GM19035 (cell line): ENCODE measurements around the gene KPNB1.
"Not testable (repeated sequence)": the region's sequence is repeated elsewhere in the genome, so short reads cannot be mapped to it uniquely, and the experiment has no call there.

Source experiments
- ATAC-seq: cut with Tn5 transposase; IDR thresholded peaks from one replicate; pipeline ENCODE4 v1.9.1; 2021; ENCODE audit not compliant: unreplicated experiment

Gene KPNB1

DNA sequence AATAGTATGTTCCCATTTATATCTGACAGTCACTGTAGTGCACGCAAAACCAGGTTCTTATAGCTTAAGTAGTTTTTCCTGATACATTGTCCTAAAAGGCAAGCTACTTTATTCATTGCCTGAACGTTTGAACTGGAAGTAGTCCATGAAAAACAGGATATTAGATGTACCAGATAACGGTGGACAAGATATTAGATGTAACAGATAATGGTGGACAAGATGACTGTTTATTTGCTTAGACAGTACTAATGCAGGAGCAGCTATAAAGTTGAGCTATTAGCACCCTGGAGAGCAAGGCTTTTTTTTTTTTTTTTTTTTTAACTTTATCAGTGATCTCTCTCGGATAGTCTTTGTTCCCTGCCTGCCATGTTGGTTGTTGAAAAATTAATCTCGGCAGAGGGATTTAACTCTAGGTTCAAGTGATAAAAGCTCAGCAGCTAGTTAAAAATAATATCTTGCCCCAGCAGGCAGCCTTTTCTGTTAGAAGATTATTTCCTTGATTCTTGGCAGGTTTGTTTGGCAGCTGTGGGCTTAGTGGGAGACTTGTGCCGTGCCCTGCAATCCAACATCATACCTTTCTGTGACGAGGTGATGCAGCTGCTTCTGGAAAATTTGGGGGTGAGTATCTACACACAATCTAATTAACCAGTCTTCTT lies 26.9 kb downstream of the KPNB1 start:
- no peak for ATAC-seq

DNA sequence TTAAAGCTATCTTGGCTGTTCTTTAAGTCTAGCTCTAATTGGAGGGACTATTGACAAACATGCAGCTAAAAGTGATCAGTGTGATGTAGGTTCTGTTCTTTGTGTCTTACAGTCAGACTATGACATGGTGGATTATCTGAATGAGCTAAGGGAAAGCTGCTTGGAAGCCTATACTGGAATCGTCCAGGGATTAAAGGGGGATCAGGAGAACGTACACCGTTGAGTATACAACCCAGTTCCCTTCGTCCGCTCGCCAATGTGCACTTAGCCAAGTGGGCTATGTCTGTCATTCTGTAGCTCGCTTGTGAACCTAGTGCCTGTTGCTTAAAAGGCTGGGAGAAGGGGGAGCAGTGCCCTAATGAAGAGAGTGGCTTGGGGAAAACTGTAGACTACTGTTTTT lies 28.5 kb downstream of the KPNB1 start:
- ATAC-seq = no peak

DNA sequence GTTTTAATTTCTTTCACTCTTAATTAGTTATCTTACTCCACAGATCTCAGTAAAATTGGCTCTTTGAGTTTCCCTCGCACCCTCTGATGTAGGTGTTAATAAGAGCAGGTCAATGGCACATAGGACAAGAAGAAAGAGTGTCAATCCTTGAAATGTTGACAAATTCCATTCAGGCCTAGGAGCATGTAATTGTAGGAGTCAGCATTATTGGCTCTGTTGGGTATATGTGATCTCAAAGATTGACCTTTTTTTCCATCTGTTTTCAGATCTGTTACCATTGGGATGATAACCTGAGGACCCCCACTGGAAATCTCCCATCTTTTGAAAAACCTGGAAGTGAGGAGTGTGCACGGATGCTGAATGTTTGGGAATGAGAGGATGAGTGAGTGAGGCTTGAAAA lies 32.4 kb downstream of the KPNB1 start:
- no peak for ATAC-seq

DNA sequence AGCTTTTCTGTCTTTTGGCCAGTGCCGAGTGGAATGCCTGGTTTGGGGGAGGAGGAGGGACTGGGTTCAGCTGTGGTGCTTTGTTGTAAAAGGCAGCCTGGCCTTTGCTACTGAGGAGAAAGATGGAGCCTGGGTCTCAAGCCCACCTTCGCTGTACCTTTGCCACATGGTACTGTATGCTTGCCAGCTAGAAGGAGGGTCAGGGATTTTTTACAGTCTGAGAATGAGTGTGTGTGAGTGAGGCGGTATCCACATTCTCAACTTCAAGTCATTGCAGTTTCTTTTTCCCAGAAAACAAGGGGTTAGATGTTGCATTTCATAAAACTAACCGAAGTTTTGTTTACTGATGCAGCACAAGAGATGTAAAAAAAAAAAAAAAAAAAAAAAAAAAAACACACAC lies 33.0 kb downstream of the KPNB1 start:
- not testable (repeated sequence) for ATAC-seq

DNA sequence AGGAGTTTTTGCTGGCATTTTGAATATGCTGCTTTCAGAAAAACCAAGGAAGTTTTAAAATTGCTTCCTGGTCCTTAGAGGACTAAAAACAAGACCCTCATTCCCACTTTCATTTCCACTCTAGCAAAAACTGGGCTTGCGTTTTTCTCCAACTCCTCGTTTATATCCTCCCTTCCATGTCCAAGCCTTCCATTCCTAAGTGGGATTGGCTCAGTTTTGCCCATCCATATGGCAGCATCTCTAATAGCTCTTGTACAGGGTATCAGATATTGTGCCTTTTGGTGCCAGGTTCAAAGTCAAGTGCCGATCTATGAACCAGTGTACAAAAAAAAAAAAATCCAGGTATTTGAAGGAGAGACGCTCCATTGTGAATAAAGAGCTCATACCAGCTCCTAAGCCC lies 34.3 kb downstream of the KPNB1 start:
- ATAC-seq = no peak

DNA sequence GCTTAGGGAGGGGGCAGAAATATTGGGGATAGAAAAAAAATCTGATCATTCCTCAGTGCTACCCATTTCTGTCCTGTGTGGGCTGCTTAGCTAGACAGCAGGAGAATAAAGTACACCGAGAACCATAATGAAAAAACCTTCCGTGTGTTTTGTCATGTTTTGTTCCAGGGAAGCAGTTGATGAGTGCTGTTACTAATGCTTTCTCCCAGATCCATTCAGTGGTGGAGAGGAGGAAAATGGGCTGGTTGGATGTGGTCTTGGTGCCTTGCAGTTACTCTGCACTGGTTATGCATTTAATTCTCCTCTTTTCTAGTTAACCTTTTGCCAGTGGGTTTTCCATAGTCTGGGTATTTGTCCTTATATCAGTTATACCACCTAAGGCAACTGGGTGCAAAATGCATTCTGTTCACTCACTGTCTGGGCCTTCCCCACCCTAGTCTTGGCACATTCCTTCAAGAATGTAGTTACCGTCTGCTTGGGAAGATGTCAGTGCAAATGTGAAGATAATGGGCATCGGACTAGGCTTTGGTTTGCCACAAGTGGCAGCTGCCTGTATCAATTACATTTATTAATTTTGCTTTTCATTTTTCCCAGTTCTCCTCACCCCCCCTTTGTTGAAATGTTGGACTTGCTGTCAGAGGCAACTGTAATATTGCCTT lies 34.9 kb downstream of the KPNB1 start:
- no peak for ATAC-seq

DNA sequence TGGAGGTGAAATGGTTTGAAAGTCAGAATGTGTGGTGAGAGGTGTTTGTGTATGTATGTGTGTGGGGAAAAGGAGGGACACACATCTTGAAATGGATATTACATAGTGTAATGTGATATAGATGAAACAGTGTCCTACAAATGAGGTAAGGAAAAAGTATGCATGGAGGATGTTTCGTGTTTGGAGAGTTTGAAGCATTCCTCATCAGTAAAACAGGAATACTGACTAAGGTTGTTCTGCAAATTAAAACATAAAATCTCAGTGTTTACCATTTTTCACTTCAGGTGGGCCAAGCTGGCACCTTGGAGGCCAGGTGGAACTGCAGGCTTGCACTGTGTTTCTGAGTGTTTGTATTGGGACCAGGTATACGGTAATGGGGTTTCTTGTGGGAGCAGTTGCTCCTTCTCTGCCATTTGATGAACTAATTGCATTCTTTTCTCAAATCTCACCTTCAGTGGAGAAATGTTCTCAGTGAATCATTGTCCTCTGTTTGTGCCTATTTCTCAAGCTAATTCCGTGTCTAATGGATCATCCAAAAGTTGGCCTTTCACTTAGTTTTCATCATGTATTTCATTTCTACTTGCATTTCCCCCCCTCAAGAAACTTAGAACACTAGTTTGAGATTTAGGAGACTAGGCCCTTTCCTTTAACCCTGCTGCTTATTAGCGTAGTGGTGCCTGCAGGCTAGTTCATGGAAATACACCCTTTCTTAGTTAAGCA lies 36.0 kb downstream of the KPNB1 start:
- ATAC-seq = no peak

DNA sequence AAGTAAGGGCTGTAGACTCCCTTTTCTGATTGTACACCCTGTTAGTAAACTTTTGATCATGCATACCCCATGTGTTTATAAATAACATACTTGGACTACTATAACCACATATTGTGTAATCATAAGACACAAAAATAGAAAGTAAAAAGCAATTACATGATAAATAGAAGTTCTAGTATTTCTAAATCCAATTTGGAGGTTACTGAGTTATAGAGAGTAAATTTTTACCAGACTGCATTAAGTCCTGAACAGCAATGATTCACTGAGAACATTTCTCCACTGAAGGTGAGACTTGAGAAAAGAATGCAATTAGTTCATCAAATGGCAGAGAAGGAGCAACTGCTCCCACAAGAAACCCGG lies 36.5 kb downstream of the KPNB1 start:
- ATAC-seq = no peak

DNA sequence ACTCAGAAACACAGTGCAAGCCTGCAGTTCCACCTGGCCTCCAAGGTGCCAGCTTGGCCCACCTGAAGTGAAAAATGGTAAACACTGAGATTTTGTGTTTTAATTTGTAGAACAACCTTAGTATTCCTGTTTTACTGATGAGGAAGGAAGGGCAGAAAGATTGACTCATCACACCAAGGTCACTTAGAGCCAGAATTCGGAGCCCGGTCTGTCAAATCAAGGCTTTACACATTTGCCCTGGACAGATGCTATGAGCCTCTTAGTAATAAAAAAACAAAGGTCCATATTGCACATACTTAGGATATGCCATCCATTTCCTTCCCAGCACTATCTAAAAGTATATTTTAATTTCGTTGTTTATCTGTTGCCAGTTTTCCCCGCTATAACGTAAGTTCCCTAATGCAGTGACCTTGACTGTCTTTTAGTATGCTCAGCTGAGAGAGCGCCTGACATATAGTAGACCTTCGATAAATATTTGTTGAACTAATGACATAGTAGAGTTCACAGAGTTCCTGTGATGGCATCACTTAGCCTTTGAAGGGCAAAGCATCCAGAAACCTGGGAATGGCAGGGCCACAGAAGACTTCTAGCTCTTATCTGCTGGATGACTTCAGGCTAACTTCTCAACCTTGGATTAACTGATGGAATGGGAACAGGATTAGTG lies 37.1 kb downstream of the KPNB1 start:
- no peak for ATAC-seq

DNA sequence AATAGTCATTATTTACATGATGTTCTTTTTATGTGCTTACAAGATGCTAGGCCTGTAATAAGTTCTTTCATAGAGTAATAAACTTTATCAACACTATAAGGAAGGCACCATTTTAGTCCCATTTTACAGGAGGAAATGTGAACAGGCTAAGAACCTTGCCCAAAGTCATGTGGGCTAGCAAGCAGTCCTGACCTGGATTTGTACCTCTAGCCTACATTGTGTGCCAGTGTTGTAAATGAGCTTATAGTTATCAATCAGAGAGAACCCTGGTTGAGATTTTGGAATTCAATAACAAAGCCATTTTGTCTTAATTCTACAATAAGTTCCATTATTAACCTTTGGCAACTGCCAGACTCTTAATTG lies 37.6 kb downstream of the KPNB1 start:
- ATAC-seq = no peak

DNA sequence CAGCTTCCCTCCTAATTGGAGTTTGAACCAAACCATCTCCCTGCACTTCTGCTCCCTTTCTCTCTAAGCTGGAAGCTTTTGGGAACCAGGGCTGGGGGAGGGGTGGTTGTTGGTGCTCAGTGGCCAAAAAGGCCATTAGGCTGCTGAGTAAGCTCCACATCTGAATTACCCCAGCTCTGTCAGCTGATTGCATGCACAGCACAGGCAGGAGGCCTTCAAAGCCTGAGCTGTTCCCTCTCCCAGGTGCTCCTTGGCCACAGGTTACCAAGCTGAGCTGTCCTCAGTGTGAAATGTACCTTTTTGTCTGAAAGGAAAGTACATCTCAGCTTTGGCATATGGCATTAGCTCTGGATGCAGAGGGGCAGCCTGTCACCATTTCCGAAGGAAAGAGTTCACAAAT lies 38.0 kb downstream of the KPNB1 start:
- ATAC-seq = no peak

DNA sequence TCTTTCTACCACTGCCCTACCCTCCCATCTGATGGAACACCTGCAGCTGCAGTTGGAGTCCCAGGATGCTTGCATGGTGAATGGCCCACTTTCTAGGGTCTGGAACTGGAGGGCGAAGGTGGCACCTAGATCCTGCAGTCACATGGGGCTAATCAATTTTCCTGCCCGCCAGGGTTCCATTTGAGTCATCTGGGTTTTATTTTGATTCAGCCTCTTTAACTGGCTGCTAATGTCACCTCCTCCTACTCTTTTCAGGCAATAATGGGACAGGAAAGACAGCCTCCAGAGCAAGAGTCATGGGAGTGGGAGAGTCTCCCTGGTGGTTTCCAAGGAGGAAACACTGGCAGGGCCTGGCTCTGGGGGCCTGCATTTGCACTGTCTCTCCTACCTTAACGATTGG lies 40.4 kb downstream of the KPNB1 start:
- ATAC-seq = no peak

DNA sequence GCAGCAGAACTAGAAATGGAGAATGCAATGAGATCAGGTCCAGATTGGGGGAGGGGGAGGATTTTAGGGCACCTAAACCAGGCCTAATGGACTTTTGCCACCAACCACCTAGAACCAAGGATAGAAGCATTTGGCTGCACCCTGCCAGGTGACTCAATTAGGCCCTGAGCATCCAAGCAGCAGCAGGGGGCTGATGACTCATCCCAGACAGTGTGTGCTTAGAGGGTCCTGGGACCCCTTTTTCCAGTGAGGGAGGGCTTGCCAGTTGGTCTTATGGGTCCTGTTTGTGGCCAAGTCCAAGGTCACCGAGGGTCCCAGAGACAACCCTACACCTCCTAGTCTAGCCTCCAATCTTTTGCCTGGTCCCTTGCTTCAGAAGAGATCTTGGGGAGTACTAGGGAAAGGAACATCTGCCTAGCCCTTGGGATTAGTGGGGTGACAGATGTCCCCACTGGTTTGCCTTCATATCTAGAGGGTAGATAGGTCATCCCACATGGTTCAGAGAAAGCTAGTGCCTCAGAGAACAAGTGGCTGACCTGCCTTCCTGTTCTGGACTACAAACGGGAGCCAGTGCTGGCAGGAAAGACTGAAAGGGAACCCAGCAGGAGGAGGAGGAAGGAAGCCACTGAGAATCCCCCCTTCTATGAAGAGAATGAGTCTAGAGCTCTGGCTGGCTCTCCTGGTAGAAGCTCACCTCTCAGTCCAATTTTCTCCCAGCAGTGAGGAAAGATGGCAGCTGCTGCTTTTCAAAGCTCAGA lies 42.6 kb downstream of the KPNB1 start:
- no peak for ATAC-seq

DNA sequence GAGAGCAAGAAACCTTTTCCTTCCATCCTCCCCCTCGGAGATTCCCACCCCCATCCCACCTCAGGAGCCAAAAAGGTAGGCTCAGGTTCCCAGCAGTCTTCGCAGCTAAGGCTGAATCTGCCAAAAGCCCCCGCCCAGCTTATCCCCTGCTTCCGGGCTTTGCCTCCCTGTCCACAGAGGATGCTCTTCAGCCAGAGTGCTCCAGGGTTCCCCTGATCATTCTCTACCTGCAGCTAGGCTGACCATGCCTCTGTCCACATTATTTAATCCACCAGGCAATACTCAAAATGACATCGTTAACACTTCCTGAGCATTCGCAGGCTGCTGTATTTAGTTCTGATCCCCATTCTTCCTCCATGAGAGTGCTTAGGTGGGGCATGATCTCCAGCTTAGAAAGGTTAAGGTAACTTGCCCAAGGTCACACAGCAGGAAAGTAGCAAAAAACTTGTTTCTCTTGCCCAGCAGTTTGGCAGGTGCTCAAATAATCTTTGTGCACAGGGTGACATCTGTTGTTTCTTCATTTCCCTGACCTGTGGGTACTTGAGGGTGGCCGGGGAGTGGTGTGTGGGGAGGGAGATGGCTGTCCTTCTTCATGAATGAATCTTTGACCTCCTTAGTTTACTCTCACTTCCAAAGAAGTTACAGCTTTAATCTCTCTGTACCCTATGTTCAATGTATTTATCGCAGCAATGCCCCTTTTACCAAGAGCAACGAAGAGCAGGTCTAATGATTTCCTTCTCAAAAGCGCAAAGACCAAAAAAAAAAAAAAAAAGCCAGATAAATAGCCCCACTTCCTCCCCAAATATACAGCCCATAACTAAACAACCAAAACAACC lies 43.4 kb downstream of the KPNB1 start:
- ATAC-seq = no peak

DNA sequence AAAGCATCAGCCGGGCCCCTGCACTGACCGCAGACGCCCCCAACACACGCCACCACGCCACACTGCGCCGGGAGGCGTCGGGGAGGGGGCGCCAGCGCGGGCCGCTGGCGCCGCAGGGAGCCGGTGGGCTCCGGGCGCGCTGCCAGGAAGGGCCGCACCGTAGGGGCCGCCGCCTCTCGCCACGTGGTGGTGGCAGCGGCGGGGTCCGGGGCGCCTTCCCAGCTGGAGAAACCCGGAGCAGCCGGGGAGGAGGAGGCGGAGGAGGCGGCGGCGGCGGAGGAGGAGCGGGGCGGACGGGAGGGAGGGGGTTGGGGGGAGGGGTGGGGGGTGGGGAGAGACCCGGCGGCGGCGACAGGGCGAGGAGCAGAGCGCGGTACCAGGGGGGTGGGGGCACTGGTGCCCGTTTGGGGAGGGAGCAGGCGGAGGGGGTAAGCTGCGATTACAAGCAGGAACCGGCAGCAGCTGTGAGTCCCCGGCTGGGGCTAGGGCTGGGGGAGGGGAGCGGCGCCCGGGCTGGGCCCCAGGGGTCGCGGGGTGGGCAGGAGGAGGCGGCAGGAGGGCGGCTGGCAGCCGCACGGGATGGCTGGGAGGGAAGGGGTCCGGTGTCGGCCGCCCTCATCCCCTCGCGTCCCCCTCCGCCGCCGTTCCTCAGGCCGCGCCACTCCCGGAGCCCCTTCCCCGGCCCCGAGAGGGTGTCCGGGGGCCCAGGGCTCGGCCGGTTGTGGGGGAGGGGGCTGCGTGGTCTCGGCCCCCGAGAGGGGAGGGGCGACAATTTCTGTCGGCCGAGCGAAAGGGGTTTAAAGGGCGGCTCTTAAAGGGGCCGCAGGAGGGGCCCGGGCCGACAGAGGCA lies 44.2 kb downstream of the KPNB1 start, which contains the start of gene TBKBP1:
TBKBP1 (plus strand) TSS at position 431 of the 850 bp plus-strand sequence. CDS start 1,952 bp downstream, outside the sequence.
- no peak for ATAC-seq

DNA sequence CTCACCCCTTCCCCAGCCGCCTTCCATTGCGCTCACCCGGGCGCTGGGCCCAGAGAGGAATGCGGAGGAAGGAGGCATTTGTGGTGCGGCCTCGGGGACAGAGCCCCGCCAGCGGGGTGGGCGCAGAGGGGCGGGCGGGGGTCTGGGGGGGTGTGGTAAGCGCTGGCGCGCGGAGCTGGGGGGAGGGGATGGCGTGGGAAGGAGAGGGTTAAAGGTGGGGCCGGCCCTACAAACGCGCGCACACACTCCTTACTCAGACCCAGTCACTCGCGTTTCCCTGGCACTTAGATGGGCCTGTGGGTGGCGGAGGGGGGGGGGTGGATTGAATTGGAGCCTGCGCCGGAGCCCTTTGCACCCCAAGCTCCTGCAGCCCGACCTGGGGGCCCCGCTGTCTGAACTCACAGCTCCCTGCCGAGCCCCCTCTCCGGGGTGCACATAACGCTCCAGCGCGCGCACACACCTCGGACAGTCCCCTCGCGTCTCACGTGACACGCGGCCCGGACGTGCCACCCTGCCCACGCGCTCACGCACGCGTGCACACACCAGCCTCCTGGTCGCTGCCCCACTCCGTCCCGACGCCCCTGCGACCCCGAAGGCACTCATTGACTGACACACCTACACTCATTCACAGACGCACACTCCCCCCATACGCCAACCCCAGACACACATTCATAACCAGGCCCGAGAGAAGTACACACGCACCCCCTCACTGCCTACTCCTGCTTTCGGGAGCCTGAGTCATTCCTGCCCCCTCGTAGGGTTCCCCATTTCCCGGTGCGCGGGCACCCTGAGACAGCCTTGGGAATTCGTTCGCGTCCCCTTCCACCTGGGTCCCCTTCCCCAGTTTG lies 45.1 kb downstream of the KPNB1 start:
- no peak for ATAC-seq

DNA sequence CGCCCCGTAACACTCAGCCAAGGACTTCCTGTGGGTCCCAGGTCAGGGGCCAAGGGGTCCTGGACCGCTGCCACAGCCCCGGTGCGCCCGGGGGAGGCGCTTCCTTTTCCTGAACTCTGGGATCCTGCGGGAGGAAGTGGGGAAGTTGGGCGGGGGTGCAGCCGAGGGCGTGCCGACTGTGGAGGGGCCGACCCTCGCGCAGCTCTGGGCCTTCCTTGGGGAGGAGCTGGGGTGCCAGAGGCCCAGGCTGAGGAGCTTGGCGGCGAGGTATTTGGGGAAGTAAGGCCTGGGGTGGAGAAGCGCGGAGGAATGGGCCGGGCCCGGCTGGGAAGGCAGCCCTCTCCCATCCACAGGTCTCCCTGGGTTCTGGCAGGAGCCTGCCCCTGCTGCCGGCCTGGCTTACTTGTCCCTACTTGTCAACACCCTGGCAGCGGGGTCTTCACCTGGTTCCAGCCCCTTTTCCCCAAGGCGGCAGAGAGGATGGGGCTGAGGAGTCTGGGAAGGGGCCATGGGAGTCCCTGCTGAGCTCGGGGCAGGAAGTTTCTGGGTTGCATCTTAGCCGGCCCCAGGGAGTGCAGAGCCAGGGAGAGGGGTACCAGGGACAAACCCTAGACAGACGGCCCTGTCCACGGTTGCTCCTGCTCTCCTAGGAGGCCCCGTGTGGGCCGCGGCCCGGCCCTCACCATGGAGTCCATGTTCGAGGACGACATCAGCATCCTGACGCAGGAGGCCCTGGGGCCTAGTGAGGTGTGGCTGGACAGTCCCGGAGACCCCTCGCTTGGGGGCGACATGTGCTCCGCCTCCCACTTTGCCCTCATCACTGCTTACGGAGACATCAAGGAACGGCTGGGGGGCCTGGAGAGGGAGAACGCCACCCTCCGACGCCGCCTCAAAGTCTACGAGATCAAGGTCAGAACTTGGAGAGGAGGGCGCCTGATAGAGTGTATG lies 46.0 kb downstream of the KPNB1 start:
- ATAC-seq = no peak
